ENCODE results near the gene MTREX. TPM values are rescaled to one million over a fixed set of nuclear protein-coding genes. Genes with fewer than 3 reads are reported as not detected.
A peak's percentile ranks its signal among the peaks of the same experiment; 100 is the strongest.
"Not testable (repeated sequence)": the region's sequence is repeated elsewhere in the genome, so short reads cannot be mapped to it uniquely, and the experiment has no call there.

The MTREX gene
- total and polyA plus RNA-seq, 2 donors, result 31.8 to 75.7 TPM

DNA sequence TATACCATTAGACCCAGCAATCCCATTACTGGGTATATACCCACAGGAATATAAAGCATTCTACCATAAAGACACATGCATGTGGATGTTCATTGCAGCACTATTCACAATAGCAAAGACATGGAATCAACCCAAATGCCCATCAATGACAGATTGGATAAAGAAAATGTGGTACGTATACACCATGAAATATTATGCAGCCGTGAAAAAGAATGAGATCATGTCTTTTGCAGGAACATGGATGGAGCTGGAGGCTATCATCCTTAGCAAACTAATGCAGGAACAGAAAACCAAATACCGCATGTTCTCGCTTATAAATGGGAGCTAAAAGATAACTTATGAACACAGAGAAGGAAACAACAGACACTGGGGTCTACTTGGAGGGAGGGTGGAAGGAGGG lies 10.4 kb downstream of the MTREX start:
- not testable (repeated sequence) for H3K9me3 ChIP-seq (ENCODE audit: control insufficient read depth in 2 of 2, insufficient read depth in 1 of 2, low read length in 1 of 2); H3K4me3 ChIP-seq (ENCODE audit: low read length in 2 of 2); DNase-seq (ENCODE audit: low read depth in 6 of 9, low spot score in 9 of 9); H3K36me3 ChIP-seq (ENCODE audit: control insufficient read depth in 2 of 2, insufficient read depth in 2 of 2, low read length in 1 of 2); H3K27me3 ChIP-seq (ENCODE audit: control insufficient read depth in 2 of 2, insufficient read depth in 1 of 2, low read length in 1 of 2); H3K27ac ChIP-seq (ENCODE audit: low read depth in 1 of 2, low read length in 1 of 2); H3K4me1 ChIP-seq (ENCODE audit: control insufficient read depth in 2 of 2, insufficient read depth in 2 of 2, low read length in 2 of 2)
- 99% methylated on average over 4 of the region's 4 CpGs for WGBS

DNA sequence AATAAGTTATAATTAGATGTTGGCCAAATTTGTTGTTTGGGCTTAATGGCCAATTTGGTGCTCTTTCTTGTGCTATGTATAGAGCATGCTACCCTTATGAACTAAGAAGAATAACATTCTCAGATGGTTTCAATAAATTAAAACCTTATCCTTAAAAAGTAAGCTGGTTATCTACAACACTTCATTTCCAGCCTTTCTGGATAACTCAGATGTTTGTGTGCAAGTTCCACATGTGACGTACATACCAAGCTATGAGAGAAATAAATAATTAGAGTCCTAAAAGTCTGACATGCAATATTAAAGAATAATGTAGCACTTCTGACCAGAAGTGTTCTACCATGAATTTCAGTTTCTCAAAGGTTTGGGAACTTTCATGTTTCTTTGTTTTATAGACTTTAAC lies 11.7 kb downstream of the MTREX start:
- H3K27me3 ChIP-seq (ENCODE audit: control insufficient read depth in 2 of 2, insufficient read depth in 1 of 2, low read length in 1 of 2), result no peaks in the 10 kb centered on the region
- H3K27ac ChIP-seq (ENCODE audit: low read depth in 1 of 2, low read length in 1 of 2), result no peak overlapping the region
- WGBS, result 100% methylated on average over 1 of the region's 1 CpG
- no peaks in the 10 kb centered on the region for H3K9me3 ChIP-seq (ENCODE audit: control insufficient read depth in 2 of 2, insufficient read depth in 1 of 2, low read length in 1 of 2)
- no peak overlapping the region for H3K4me3 ChIP-seq (ENCODE audit: low read length in 2 of 2)
- peaks cover 0 to 4% of the 10 kb centered on the region in 2 donors for H3K4me1 ChIP-seq (ENCODE audit: control insufficient read depth in 2 of 2, insufficient read depth in 2 of 2, low read length in 2 of 2)
- no peak for DNase-seq (ENCODE audit: low read depth in 6 of 9, low spot score in 9 of 9)
- H3K36me3 ChIP-seq (ENCODE audit: control insufficient read depth in 2 of 2, insufficient read depth in 2 of 2, low read length in 1 of 2), result peaks cover 0 to 3% of the 10 kb centered on the region in 2 donors

DNA sequence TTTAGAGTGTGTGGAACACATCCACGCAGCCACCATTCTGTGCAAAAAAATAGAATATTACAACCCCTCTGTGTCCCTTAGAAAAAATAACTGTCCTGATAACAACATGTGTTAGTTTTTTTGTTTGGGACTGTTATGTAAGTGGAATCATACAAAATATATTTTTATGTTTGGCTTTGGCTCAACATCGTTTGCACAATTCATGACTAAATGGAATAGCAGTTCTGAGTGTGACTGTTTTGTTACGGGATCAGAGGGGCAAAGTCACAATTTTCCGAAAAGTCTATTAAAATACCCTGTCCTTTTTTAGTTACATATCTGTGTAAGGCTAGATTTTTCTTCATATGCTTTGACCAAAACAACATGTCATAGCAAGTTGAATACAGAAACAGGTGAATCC lies 12.8 kb downstream of the MTREX start:
- no peaks in the 10 kb centered on the region for H3K27me3 ChIP-seq (ENCODE audit: control insufficient read depth in 2 of 2, insufficient read depth in 1 of 2, low read length in 1 of 2)
- H3K4me1 ChIP-seq (ENCODE audit: control insufficient read depth in 2 of 2, insufficient read depth in 2 of 2, low read length in 2 of 2), result no peaks in the 10 kb centered on the region
- H3K4me3 ChIP-seq (ENCODE audit: low read length in 2 of 2), result no peak overlapping the region
- H3K9me3 ChIP-seq (ENCODE audit: control insufficient read depth in 2 of 2, insufficient read depth in 1 of 2, low read length in 1 of 2), result no peaks in the 10 kb centered on the region
- no peak for DNase-seq (ENCODE audit: low read depth in 6 of 9, low spot score in 9 of 9)
- H3K27ac ChIP-seq (ENCODE audit: low read depth in 1 of 2, low read length in 1 of 2), result no peak overlapping the region
- peaks cover 3% of the 10 kb centered on the region in 2 donors for H3K36me3 ChIP-seq (ENCODE audit: control insufficient read depth in 2 of 2, insufficient read depth in 2 of 2, low read length in 1 of 2)
- 95% methylated on average over 4 of the region's 4 CpGs for WGBS

DNA sequence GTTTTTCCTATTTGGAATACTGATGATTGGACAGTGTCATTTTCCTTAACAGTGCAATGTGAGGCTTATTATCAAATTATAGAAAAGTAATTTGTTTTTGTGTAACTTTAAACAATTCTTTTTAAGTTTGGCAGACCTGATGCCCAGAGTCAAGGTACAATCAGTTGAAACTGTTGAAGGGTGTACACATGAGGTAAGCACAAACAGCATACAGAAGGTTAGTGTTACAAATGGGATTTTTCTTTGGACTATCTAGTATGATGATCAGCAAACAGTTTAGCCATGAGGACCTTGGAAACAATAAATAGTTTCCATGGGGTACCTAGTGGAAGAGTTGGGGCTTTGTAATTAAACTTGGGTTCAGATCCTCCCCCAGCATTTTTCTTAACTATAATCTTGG lies 16.2 kb downstream of the MTREX start:
- peaks cover 5 to 15% of the 10 kb centered on the region in 2 donors for H3K36me3 ChIP-seq (ENCODE audit: control insufficient read depth in 2 of 2, insufficient read depth in 2 of 2, low read length in 1 of 2)
- H3K4me3 ChIP-seq (ENCODE audit: low read length in 2 of 2), result no peak overlapping the region

DNA sequence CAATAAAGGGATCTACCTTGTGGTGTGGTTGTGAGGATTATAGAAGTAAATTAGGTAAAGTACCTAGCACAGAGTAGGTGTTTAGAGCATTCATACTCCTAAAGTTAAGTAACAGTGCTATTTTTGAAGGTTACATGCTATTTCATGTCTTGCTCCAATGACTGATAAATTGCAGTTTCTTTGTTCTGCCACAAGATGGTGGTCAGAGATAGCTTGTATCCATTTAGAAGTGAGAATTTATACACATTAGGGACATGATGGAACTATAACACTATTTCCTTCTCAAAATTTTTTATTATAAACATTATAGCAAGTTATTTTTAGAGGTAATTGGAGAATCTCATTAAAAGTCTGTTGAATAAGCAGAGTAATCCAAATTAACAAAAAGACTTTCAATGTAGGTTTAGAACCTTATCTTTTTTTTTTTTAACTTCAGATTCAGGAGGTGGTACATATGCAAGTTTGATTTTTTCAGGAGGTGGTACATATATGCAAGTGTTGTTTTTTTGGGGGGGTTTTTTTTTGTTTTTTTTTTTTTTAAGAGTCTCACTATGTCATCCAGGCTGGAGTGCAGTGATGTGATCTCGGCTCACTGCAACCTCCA lies 17.1 kb downstream of the MTREX start:
- peak in 6 of 9 donors; percentile 22 to 59 (median 30) for DNase-seq (ENCODE audit: low read depth in 6 of 9, low spot score in 9 of 9)
- H3K27me3 ChIP-seq (ENCODE audit: control insufficient read depth in 2 of 2, insufficient read depth in 1 of 2, low read length in 1 of 2), result no peaks in the 10 kb centered on the region
- no peak overlapping the region for H3K4me3 ChIP-seq (ENCODE audit: low read length in 2 of 2)
- H3K9me3 ChIP-seq (ENCODE audit: control insufficient read depth in 2 of 2, insufficient read depth in 1 of 2, low read length in 1 of 2), result no peaks in the 10 kb centered on the region
- no peaks in the 10 kb centered on the region for H3K4me1 ChIP-seq (ENCODE audit: control insufficient read depth in 2 of 2, insufficient read depth in 2 of 2, low read length in 2 of 2)
- WGBS, result 100% methylated on average over 1 of the region's 1 CpG
- H3K27ac ChIP-seq (ENCODE audit: low read depth in 1 of 2, low read length in 1 of 2), result no peak overlapping the region
- peaks cover 5 to 19% of the 10 kb centered on the region in 2 donors for H3K36me3 ChIP-seq (ENCODE audit: control insufficient read depth in 2 of 2, insufficient read depth in 2 of 2, low read length in 1 of 2)

More for the DNA sequence above, 16.2 kb downstream of the MTREX start:
- H3K27ac ChIP-seq (ENCODE audit: low read depth in 1 of 2, low read length in 1 of 2), result no peak overlapping the region
- no peaks in the 10 kb centered on the region for H3K27me3 ChIP-seq (ENCODE audit: control insufficient read depth in 2 of 2, insufficient read depth in 1 of 2, low read length in 1 of 2)
- no peak for DNase-seq (ENCODE audit: low read depth in 6 of 9, low spot score in 9 of 9)
- no peaks in the 10 kb centered on the region for H3K4me1 ChIP-seq (ENCODE audit: control insufficient read depth in 2 of 2, insufficient read depth in 2 of 2, low read length in 2 of 2)
- no peaks in the 10 kb centered on the region for H3K9me3 ChIP-seq (ENCODE audit: control insufficient read depth in 2 of 2, insufficient read depth in 1 of 2, low read length in 1 of 2)

DNA sequence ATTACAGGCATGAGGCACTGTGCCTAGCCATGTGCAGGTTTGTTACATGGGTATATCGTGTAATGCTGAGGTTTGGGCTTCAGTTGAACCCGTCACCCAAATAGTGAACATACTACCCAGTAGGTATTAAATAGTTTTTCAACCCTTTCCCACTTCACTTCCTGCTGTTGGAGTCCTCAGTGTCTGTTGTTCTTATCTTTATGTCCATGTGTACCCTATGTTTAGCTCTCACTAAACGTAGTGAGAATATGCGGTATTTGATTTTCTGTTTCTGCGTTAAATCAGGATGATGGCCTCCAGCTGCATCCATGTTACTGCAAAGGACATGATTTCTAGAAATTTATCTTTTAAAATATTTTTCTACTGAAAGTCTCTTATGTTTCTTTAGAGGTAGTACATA lies 17.8 kb downstream of the MTREX start:
- over 99% methylated on average over 5 of the region's 5 CpGs for WGBS
- peaks cover 5 to 22% of the 10 kb centered on the region in 2 donors for H3K36me3 ChIP-seq (ENCODE audit: control insufficient read depth in 2 of 2, insufficient read depth in 2 of 2, low read length in 1 of 2)

DNA sequence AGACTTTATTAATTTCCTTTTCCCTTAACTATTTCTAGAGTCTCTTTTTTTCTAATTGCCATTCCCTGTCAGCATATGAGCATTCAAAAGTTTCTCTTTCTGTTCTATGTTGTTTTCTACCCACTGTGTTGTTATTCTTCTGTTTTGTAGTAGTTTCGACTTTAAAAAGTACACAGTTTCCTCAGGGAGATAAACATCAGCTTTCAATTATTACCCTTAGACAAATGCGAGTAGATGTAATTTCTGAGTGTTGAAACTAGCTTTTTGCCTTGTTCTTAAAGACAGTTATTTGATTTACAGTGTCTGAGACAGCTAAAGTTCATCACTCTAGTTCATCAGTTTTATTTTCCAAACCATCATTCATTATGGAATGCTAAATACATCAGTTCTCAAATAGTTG lies 19.5 kb downstream of the MTREX start:
- no peak for DNase-seq (ENCODE audit: low read depth in 6 of 9, low spot score in 9 of 9)
- H3K9me3 ChIP-seq (ENCODE audit: control insufficient read depth in 2 of 2, insufficient read depth in 1 of 2, low read length in 1 of 2), result no peaks in the 10 kb centered on the region
- H3K27me3 ChIP-seq (ENCODE audit: control insufficient read depth in 2 of 2, insufficient read depth in 1 of 2, low read length in 1 of 2), result no peaks in the 10 kb centered on the region
- no peak overlapping the region for H3K27ac ChIP-seq (ENCODE audit: low read depth in 1 of 2, low read length in 1 of 2)
- peaks cover 10 to 32% of the 10 kb centered on the region in 2 donors for H3K36me3 ChIP-seq (ENCODE audit: control insufficient read depth in 2 of 2, insufficient read depth in 2 of 2, low read length in 1 of 2)
- no peaks in the 10 kb centered on the region for H3K4me1 ChIP-seq (ENCODE audit: control insufficient read depth in 2 of 2, insufficient read depth in 2 of 2, low read length in 2 of 2)
- no peak overlapping the region for H3K4me3 ChIP-seq (ENCODE audit: low read length in 2 of 2)
- WGBS, result 61% methylated on average over 2 of the region's 2 CpGs

More for the DNA sequence above, 17.8 kb downstream of the MTREX start:
- Histone ChIP-seq H3K27me3 (ENCODE audit: control insufficient read depth in 2 of 2, insufficient read depth in 1 of 2, low read length in 1 of 2) (no peaks in the 10 kb centered on the region), H3K9me3 (ENCODE audit: control insufficient read depth in 2 of 2, insufficient read depth in 1 of 2, low read length in 1 of 2) (no peaks in the 10 kb centered on the region), H3K27ac (ENCODE audit: low read depth in 1 of 2, low read length in 1 of 2) (no peak overlapping the region), H3K4me3 (ENCODE audit: low read length in 2 of 2) (no peak overlapping the region), H3K4me1 (ENCODE audit: control insufficient read depth in 2 of 2, insufficient read depth in 2 of 2, low read length in 2 of 2) (no peaks in the 10 kb centered on the region)
- no peak for DNase-seq (ENCODE audit: low read depth in 6 of 9, low spot score in 9 of 9)

DNA sequence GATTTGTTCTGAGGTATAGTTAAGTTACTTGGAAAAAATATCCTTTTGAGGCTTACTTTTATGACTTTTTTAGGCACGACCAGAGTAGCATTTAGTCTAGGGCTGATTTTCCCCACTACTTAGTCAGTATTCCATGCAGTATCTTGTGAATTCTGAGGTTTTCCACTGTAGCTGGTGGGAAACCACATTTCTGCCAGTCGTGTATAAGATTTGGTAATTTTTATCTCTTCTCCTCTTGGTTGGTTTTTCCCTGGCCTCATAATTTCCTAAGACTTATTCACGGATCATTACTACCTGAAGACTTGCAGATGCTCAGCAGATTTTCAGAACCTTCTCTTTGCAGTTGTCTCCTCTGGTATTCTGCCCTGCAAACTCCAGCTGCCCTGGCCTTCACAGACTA lies 23.5 kb downstream of the MTREX start:
- Histone ChIP-seq H3K27me3 (ENCODE audit: control insufficient read depth in 2 of 2, insufficient read depth in 1 of 2, low read length in 1 of 2) (no peaks in the 10 kb centered on the region), H3K27ac (ENCODE audit: low read depth in 1 of 2, low read length in 1 of 2) (no peak overlapping the region), H3K9me3 (ENCODE audit: control insufficient read depth in 2 of 2, insufficient read depth in 1 of 2, low read length in 1 of 2) (no peaks in the 10 kb centered on the region), H3K36me3 (ENCODE audit: control insufficient read depth in 2 of 2, insufficient read depth in 2 of 2, low read length in 1 of 2) (peaks cover 7 to 39% of the 10 kb centered on the region in 2 donors), H3K4me1 (ENCODE audit: control insufficient read depth in 2 of 2, insufficient read depth in 2 of 2, low read length in 2 of 2) (no peaks in the 10 kb centered on the region), H3K4me3 (ENCODE audit: low read length in 2 of 2) (no peak overlapping the region)
- 98% methylated on average over 3 of the region's 3 CpGs for WGBS
- no peak for DNase-seq (ENCODE audit: low read depth in 6 of 9, low spot score in 9 of 9)

DNA sequence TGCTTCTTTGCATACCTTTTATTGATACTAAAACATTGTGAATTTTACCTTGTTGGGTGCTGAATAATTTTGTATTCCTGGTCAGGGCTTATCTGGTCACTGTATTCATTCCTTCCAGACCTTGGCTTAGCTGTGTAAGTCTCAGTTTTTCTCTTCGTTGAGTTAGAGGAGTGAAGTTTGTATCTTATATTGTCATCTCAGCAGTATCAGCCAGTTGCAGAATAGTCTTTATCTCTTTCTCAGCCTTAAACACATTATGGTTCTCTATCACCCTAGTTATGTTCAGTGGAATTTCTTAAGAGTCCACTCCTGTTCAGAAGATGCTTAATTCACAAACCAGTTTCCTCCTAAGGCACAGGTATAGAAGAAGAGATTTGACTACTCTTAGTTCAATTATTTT lies 25.2 kb downstream of the MTREX start:
- Histone ChIP-seq H3K27ac (ENCODE audit: low read depth in 1 of 2, low read length in 1 of 2) (no peak overlapping the region), H3K36me3 (ENCODE audit: control insufficient read depth in 2 of 2, insufficient read depth in 2 of 2, low read length in 1 of 2) (peaks cover 7 to 36% of the 10 kb centered on the region in 2 donors), H3K27me3 (ENCODE audit: control insufficient read depth in 2 of 2, insufficient read depth in 1 of 2, low read length in 1 of 2) (no peaks in the 10 kb centered on the region), H3K9me3 (ENCODE audit: control insufficient read depth in 2 of 2, insufficient read depth in 1 of 2, low read length in 1 of 2) (no peaks in the 10 kb centered on the region), H3K4me1 (ENCODE audit: control insufficient read depth in 2 of 2, insufficient read depth in 2 of 2, low read length in 2 of 2) (no peaks in the 10 kb centered on the region), H3K4me3 (ENCODE audit: low read length in 2 of 2) (no peak overlapping the region)
- WGBS, result 99% methylated on average over 1 of the region's 1 CpG
- DNase-seq (ENCODE audit: low read depth in 6 of 9, low spot score in 9 of 9), result no peak
